CMK (cell line): Measurements from ENCODE around the gene KRTAP15-1.

Source experiments
- DNase-seq: peaks from one replicate; pipeline ENCODE4 v3.0.0-alpha.2; 2010; ENCODE audit warnings: low read depth

KRTAP15-1 gene, protein sequence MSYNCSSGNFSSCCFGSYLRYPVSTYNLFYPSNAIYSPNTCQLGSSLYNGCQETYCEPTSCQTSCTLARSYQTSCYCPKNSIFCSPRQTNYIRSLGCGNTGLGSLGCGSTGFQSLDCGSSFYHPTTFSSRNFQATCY

DNA sequence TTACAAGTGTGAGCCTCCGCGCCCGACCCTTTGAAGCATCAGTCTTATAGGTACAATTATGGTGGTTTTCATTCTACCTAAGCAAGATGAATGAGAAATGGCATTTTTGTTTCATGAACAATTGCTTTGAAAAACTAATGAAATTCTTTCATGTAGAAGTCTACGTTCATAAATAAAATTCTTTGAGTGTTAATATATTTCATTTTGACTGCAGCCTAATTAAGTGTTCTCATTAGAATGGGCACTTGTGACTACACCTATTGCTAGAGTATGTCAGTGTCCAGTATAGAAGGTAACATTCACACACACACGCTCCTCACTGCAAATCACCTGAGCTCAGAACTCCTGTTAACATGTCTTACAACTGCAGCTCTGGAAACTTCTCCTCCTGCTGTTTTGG, at the start of gene KRTAP15-1:
KRTAP15-1 (plus strand) TSS at position 301 of the 400 bp plus-strand sequence; CDS start at position 354, 53 bp downstream.
- no peak for DNase-seq

DNA sequence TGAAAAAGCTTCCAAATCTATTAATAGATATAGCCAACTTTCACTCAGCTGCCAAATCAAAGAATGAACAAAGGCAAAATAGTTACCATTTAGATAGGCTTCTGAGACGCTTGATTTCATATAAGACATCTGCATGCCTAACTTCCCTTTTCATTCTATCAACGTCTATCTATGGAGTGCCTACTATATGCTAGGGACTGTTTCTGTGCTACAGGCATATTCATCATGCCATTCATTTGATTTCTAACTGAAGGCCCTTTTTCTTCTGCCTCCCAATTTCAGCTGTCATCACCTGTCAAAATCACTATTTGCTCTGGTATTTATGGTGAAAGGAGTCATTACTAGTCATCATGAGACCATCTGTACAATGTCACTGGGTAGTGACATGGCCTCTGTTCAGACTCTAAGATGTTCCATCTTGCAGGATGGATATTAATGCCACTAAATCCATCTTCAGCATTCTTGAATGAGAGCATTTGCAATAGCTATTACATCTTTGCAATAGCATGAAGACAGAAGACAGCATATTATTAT, 48.5 kb upstream of the KRTAP15-1 start:
- DNase-seq: no peak

DNA sequence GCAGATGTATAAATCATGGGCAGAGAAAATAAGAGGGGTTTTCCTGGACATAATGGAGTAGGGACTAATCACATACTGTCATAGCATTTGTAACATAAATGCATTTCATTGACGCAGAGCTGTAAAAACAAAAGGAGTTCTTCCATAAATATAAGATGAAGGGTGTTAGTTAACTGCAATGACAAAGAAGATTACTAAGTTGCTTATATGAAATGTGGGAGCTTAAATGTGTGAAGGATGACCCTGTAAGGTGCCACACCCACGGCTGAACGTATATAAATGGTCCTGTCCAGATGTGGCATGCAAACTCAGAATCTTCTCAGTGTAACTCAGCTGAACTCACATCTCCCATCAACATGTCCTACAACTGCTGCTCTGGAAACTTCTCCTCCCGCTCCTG, 44.3 kb upstream of the KRTAP15-1 start, which contains the start of gene KRTAP13-1:
KRTAP13-1 (plus strand) TSS at position 301 of the 400 bp plus-strand sequence; CDS start at position 357, 56 bp downstream.
- DNase-seq: no peak

DNA sequence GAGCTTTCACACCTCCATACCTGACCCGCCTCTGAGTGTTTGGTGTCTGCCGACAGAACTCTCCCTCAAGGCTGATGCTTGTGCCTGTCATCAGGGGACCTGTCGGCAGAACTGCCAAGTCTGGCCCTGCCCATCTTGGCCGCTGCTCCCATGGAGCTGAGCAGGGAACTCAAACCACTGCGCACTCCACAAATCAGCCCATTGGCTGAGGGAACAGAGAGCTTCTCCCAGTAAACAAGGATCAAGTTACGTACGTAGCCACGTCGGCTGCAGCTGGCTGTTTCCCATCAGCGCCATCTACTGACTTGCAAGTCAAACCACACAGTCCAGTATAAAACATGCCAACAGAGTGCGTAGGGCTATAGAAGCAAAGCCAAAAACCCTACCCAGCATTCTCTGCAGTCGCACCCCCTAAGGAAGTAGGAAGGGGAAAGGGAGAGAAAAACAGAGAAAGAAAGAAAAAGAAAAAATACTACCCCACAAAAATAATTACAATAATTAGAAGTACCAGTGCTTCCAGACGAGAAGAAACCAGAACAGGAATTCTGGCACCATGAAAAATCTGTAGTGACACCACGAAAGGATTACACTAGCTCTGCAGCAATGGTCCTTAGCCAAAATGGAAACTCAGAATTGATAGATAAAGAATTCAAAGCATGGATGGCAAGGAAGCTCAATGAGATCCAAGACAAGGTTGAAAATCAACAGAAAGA, 31.1 kb upstream of the KRTAP15-1 start:
- DNase-seq: peak; percentile 4

DNA sequence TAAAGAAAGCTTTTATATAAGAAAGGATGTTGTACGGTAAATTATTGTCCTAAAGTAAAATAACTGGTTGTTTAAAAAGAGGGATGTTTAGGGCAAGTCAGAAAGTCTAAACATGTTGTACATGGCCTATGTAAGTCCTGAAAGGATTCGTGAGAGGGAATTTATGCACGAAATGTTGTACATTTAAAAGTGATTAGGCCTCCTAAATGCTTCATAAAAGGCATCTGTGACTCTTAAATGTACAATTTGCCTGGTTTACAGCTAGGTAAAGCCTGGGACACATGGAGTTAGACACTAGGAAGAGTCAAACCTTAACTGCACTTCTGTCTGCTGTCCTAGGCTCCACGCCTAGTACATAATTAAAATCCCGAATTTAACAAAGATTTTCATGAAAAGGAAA, 24.1 kb upstream of the KRTAP15-1 start:
- no peak for DNase-seq

DNA sequence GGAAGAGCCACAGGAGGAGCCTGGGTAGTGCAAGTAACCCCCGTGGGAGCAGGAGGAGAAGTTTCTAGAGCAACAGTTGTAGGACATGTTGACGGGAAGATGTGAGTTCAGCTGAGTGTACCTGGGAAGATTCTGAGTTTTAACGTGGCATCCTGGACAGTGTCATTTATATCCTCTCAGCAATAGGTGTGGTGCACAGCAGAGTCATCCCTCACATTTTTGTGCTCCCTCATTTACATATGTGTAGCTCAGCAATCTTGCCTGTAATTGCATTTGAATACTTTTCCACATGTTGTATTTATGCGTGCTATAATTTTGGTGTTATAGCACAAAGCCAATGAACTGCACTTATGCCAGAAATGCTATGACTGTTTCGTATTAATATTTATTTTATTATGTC, 14.2 kb upstream of the KRTAP15-1 start, which contains the start of gene KRTAP13-3:
KRTAP13-3 (minus strand) TSS at position 101 of the 400 bp plus-strand sequence; CDS start at position 87, 14 bp downstream.
- DNase-seq: no peak

DNA sequence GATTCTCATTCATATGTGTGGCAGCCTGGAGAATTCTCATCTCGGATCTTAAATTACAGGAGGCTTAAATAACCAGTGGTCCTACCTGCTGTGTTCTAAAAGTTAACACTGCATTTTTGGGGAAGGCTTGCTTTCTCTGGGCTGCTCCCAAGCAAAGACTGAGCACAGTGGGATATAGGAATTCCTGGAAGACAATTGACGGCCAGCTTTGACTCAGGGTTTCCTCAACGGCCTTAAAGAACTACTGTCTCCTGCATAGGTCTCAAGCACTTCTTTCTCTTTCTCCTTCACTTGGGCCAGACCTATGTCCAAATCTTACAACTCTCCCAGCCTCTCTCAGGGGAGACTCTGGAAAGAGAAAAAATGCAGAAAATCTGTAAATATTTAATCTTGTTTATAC, 13.3 kb upstream of the KRTAP15-1 start:
- DNase-seq: no peak

DNA sequence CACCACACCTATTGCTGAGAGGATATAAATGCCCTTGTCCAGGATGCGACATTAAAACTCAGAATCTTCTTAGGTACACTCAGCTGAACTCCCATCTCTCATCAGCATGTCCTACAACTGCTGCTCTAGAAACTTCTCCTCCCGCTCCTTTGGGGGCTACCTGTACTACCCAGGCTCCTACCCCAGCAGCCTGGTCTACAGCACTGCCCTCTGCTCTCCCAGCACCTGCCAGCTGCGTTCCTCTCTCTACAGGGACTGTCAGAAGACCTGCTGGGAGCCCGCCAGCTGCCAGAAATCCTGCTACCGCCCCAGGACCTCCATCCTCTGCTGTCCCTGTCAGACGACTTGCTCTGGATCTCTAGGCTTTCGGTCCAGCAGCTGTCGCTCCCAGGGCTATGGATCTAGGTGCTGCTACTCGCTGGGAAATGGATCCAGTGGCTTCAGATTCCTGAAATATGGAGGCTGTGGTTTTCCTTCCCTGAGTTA, 9.9 kb upstream of the KRTAP15-1 start, which contains the start of gene KRTAP13-4:
KRTAP13-4 (plus strand) TSS at position 51 of the 486 bp plus-strand sequence; CDS start at position 107, 56 bp downstream.
- no peak for DNase-seq

DNA sequence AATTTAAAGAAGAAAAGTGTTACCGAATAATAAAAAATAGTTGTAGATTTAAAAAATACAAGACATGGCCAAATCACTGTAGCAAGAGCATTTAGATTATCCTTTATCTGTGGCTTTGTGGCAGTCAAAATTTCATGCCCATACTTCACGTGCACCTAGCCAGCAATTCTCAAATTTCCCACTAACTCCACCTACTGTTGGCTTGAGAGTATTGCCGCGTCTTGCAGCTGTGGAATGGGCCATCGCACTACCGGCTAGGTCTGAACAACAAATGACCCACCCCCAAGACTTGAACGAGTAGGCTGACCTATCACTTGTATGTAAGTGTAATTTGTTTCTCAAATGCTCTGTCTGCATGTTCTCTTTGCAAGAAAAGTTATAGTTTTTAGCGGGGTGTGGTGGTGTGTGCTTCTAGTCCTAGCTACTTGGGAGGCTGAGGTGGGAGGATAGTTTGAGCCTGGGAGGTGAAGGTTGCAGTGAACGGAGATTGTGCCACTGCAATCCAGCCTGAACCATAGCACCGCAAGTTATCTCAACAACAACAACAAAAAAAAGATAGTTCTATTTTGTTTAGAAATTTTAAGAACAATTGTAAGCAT, 5.9 kb upstream of the KRTAP15-1 start:
- peak; percentile 31 for DNase-seq

DNA sequence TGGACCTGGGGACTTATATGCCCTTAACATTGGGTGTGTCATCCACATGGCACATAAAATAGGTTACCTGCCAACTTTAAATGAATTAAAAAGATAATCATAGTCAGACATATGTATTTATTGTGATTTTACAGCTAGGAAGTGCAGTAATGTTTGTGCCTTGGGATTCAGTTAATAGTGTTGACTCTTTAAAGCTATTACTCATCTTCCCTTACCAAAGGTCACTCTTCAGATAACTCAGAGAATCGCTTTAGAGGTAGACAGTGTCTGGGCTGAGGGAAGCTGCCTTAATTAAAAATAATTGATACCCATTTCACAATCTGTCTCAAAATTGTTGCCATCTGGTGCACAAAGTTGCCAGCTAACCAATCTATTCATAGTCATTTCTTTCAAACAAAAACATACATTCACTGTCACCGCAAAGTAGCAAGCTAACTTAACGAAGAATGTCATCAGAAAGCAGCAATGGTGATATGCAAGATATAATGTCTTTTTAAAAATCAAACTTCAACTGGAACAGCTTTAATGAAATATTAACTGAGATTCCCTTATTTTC, 3.0 kb upstream of the KRTAP15-1 start:
- DNase-seq: no peak

DNA sequence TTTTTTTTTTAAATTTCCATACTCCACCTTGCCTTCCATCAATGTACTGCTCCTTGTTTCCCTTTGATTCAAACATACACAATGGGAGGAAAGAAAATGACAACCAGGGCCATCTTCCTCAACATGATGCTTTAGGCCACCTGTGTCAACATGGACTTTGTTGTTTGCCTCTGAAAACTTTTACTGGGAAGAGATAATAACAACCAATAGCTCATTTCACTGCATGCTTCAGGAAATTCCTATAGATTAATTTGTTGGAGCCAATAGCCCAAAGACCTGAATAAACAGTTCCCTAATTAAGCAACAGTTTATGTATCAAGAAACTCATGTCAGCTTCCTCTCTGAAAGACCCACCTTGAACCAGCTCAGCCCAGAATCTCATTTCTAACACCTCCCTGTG, 3.2 kb downstream of the KRTAP15-1 start:
- DNase-seq: no peak

DNA sequence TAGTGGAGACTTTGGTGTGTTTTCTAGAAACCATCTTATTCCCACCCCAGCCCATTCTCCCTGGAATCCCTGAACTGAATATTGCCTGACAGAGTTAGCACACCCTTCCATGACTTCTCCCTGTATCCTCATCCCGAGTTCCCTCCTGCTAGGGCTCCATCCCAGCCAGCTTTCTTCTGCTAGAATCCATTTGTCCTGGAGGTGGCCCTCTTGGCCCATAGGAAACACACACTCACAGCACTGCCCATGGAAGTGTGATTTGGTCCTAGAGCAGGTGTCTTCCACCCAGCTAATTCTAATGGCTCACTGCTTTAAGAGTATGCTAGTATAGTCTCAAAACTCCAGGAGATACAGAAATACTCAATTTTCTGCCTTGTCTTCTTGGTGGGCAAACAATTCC, 4.1 kb downstream of the KRTAP15-1 start:
- DNase-seq: no peak

DNA sequence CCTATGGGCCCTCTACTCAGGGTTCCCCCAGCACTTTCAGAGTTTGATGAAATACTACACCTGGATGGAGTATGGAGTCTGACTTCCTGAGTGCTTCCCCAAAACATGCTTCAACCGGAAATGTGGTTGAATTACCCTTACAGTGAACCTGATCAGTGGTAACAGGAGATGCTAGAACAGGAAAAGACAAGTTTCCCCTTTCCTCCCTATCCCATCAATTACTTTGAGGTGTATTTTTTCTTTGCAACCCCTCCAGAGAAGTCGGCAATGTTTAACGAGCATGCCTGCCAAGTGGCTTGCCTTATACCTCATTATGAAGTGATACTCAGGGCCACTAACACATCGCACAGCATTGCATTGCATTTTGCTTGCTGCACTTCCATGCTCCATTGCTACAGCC, 7.0 kb downstream of the KRTAP15-1 start:
- DNase-seq: no peak

DNA sequence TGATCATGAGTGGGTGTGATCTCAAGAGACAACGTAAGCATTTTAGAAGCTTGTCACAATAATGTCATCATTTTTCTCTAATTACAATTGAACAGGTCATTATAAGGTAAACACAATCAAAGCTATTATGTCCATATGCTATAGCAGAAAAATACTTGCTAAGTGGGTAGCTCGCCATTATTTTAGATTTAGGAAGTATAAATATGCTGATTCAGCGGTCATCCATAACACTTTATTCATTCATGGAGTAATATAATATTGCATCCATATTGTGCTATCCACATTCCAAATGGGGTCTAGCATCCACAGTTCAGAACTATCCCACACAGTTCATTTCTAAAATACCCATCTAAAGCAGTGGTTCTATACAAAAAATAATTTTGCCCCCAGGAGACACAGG, 8.4 kb downstream of the KRTAP15-1 start:
- DNase-seq: no peak

DNA sequence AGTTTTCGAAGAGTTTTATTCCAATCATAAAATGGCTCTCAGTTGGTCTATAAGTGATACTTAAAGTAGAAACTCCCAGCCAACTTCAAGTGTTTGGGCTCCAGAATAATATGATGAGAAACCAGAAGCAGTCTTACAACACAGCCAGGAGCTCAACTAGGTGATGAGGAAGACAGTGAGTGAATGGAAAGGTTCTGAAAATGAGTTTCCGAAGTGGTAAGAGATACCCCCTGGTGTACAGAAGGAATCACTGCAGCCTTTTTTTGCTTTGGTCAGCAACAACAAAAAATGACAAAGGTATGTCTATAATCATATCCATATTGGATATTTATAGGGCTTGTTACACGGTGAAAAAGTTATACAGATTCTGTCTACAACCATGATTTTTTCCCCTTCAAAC, 23.6 kb downstream of the KRTAP15-1 start:
- DNase-seq: no peak

DNA sequence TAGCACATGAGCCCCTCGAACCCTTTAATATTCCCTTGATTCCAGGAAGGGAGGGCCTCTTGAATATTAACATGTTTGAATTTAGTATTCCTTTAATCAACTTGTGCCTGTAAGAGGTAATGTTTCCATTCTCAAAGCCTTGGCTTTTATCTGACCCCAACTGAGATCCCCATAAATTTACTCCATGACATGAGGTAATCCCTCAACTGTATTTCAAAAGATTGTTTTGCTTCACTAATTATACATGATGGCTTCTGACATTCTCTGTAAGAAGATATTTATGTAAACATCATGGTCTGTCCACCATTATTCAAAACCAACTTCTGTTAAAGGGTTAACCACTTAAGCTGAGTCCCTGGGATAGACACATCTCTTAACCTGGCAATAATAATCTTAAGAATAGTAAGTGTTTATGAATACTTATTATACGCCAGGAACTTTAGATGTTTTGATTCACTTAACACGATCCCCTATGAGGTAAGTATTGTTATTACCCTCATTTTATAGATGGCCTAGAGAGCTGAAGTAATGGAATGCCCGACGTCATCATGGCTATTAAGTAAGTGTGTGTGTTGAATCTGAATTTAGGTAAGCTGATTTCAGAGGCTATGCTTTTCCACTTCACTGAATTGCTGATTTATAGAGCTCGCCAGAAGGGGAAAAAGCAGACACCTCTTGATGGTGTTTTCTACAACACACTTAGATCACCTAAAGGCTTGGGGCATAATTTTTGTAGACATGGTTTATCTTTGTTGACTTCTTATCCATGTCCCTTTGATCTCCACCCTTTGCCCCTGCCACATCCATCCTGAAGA, 29.0 kb downstream of the KRTAP15-1 start:
- DNase-seq: no peak

DNA sequence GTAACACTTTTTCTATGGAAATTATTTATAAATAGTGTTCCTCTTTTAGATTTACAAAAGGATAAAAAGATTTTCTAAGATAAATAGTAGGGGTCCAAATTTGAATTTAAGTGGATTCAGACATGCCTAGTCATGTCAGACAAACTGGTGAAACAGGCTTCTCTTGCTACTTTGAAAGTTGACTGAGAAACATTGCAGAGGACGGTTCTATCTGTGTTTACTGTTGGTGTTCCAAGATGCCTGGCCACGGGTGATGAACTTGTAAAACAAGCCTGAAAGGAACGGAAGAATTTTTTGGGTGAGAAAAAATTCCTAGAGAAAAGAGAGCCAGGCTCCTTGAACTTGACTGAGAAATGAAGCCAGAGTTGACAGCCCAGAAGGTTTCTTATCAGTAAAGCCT, 37.9 kb downstream of the KRTAP15-1 start:
- no peak for DNase-seq

DNA sequence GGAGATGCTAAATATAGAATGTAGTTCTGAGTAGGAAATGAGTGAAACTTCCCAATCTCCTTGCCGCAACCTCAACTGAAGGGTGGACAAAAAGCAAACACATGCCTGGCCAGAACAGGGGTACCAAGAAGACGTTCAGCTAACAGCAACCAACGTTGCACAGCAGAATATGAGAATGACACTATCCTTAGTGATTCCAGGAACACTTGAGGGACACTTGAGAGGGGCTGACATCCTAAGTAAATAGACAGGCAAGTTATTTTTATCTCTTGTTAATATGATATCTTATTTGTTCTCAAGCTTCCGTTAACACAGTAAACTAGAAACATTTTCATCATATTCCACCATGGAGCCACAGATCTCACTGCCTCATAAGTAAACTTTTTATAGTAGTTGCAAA, 39.2 kb downstream of the KRTAP15-1 start:
- DNase-seq: no peak

DNA sequence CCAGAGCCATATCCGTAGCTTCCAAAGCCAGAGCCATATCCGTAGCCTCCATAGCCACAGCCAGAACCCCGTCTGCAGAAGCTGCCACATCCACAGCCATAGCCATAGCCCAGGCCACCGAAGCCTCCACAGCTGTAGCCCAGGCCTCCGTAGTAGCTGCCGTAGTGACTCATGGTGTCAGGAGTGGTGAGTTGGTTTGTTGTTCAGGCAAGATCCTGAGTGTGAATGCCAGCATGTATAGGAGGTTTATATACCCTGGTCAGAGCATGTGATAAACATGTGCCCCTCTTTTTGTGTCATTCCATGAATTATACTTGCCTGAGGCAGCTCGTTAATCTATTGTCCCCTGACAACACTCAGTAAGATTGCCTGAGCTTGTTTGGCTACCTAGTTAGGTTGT, 40.1 kb downstream of the KRTAP15-1 start, which contains the start of gene KRTAP19-1:
KRTAP19-1 (minus strand) TSS at position 223 of the 400 bp plus-strand sequence; CDS start at position 173, 50 bp downstream.
- DNase-seq: no peak

DNA sequence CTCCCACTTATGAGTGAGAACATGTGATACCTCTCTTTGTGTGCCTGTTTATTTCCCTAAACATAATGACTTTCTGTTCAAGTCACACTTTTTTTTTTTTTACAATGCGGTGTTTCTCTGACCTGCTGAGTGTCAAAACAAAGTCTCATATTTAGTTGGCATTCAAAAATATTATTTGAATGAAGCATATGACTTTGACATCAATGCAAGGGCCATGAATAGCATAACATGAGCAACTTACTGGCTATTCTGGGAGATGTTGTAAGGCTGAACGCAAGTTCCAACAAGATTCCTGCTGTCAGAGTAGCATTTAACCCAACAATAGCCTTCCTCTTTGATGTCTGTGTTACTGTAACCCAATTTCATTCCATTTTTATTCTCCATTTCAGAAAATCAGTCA, 42.1 kb downstream of the KRTAP15-1 start:
- no peak for DNase-seq

DNA sequence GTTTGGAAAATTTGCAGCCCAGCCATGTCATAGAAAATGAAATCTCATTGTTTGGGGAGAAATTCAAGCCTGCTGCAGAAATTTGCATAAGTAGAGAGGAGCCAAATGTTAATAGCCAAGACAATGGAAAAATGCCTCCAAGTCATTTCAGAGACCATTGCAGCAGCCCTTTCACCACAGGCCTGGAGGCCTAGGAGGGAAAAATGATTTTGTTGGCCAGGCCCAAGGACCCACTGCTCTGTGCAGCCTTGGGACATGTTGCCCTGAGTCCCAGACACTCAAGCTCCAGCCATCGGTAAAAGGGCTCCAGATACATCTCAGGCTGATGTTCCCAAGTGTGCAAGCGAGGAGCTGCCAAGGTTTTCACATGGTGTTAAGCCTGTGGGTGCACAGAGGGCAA, 46.1 kb downstream of the KRTAP15-1 start:
- DNase-seq: no peak
